Measurements from ENCODE around the gene CLEC4A.

CLEC4A gene

DNA sequence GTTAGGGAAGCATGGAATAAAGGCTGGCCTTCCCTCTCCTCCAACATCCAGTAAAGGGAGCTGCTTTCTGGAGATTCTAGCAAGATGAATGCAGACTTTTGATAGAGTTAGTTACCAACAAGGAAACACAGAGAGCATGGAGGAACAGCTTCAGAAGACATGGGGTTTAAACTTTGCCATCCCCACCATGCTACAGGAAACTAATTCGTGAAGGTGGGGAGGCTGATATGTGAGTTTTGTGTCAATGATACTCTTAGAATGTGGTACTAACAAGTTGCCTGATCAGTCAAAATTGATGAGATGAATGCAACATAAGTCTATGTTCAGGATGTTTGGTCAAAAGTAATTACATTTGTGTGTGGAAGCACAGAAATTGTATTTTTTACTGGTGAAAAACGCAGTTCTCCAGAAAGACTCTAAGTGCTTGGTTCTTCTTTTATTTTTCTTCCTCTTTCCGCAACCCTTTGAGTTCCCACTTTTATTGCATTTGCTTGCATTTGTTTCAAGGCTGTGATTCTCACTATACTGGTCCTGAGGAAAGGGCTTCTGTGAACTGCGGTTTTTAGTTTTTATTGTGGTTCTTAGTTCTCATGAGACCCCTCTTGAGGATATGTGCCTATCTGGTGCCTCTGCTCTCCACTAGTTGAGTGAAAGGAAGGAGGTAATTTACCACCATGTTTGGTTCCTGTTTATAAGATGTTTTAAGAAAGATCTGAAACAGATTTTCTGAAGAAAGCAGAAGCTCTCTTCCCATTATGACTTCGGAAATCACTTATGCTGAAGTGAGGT, at the start of gene CLEC4A:
CLEC4A (plus strand) TSS at position 494 of the 789 bp plus-strand sequence; CDS start at position 756, 262 bp downstream.
- H3K9me3 ChIP-seq (ENCODE audit: severe bottlenecking) = no peaks in the 10 kb centered on the region
- H3K36me3 ChIP-seq = no peaks in the 10 kb centered on the region
- H3K27ac ChIP-seq = no peak within 1 kb of the TSS
- H3K4me3 ChIP-seq (ENCODE audit: low read depth, low read length) = no peak within 1 kb of the TSS
- no peak for DNase-seq
- TF ChIP-seq, protein P1, sequence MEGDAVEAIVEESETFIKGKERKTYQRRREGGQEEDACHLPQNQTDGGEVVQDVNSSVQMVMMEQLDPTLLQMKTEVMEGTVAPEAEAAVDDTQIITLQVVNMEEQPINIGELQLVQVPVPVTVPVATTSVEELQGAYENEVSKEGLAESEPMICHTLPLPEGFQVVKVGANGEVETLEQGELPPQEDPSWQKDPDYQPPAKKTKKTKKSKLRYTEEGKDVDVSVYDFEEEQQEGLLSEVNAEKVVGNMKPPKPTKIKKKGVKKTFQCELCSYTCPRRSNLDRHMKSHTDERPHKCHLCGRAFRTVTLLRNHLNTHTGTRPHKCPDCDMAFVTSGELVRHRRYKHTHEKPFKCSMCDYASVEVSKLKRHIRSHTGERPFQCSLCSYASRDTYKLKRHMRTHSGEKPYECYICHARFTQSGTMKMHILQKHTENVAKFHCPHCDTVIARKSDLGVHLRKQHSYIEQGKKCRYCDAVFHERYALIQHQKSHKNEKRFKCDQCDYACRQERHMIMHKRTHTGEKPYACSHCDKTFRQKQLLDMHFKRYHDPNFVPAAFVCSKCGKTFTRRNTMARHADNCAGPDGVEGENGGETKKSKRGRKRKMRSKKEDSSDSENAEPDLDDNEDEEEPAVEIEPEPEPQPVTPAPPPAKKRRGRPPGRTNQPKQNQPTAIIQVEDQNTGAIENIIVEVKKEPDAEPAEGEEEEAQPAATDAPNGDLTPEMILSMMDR (IDR thresholded peaks at IDR 0.05; ENCODE audit: low read depth, low read length) = no peak
- no peaks in the 10 kb centered on the region for H3K27me3 ChIP-seq (ENCODE audit: insufficient read depth, low read depth, severe bottlenecking)

DNA sequence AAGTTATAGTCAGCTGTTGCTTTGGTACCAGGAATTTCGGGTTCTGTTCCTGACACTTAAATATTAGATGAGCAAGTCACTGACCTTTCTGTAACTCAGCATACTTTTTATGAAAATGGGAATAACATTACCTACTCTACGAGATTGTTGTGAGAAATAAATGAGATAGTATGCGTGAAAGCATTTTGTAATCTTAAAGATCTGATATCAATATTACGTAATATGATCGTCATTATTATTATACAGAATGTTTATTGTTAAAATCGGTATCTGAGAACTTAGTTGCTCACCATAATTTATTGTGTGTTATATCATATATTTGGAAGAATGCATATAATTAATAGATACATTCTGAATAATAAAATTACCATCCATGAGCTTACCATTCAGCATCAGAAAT, 47.5 kb upstream of the CLEC4A start:
- no peaks in the 10 kb centered on the region for H3K36me3 ChIP-seq
- no peak overlapping the region for H3K4me3 ChIP-seq (ENCODE audit: low read depth, low read length)
- no peaks in the 10 kb centered on the region for H3K27me3 ChIP-seq (ENCODE audit: insufficient read depth, low read depth, severe bottlenecking)
- TF ChIP-seq, protein P1 (IDR thresholded peaks at IDR 0.05; ENCODE audit: low read depth, low read length) = no peak
- H3K27ac ChIP-seq = no peak overlapping the region
- no peaks in the 10 kb centered on the region for H3K9me3 ChIP-seq (ENCODE audit: severe bottlenecking)
- DNase-seq = no peak

GRCh38 chr12:8076366-8076765, 47.1 kb upstream of the CLEC4A start:
- Histone ChIP-seq H3K27ac (no peak overlapping the region), H3K4me3 (ENCODE audit: low read depth, low read length) (no peak overlapping the region), H3K9me3 (ENCODE audit: severe bottlenecking) (no peaks in the 10 kb centered on the region), H3K36me3 (no peaks in the 10 kb centered on the region), H3K27me3 (ENCODE audit: insufficient read depth, low read depth, severe bottlenecking) (no peaks in the 10 kb centered on the region)
- DNase-seq = no peak
- TF ChIP-seq, protein P1 (IDR thresholded peaks at IDR 0.05; ENCODE audit: low read depth, low read length) = no peak

DNA sequence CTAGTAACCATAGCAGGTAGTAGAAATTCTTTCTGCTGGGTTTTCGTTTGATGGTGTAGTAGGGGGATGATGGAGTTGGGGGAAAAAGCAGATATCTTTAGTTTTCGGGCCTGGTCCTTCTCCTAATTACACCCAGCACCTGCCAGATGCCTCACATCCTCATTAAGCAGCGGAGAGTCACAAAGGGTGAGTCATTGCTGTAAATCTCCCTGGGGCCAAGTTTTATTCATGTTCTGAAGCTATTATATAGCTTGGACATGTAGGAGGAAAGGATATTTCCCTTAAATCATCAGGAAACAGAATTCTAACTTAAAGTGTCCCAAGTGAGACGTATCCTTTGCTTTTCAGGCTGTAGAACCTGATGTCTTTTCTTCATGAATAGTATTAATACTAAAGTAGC, 46.2 kb upstream of the CLEC4A start:
- no peak overlapping the region for H3K27ac ChIP-seq
- TF ChIP-seq, protein P1 (IDR thresholded peaks at IDR 0.05; ENCODE audit: low read depth, low read length) = no peak
- H3K4me3 ChIP-seq (ENCODE audit: low read depth, low read length) = no peak overlapping the region
- no peaks in the 10 kb centered on the region for H3K27me3 ChIP-seq (ENCODE audit: insufficient read depth, low read depth, severe bottlenecking)
- no peaks in the 10 kb centered on the region for H3K9me3 ChIP-seq (ENCODE audit: severe bottlenecking)
- no peaks in the 10 kb centered on the region for H3K36me3 ChIP-seq
- no peak for DNase-seq

- DNase-seq = peak; percentile 64
- H3K4me3 ChIP-seq (ENCODE audit: low read depth, low read length) = no peak overlapping the region
- H3K9me3 ChIP-seq (ENCODE audit: severe bottlenecking) = no peaks in the 10 kb centered on the region
- TF ChIP-seq, protein P1 (IDR thresholded peaks at IDR 0.05; ENCODE audit: low read depth, low read length) = peak; percentile 42; the same call in 1 of the 2 replicates
- no peak overlapping the region for H3K27ac ChIP-seq
- no peaks in the 10 kb centered on the region for H3K36me3 ChIP-seq
- no peaks in the 10 kb centered on the region for H3K27me3 ChIP-seq (ENCODE audit: insufficient read depth, low read depth, severe bottlenecking)
Measured at GRCh38 chr12:8078398-8078797, 45.0 kb upstream of the CLEC4A start.

GRCh38 chr12:8078916-8079315, 44.5 kb upstream of the CLEC4A start:
- H3K27me3 ChIP-seq (ENCODE audit: insufficient read depth, low read depth, severe bottlenecking) = no peaks in the 10 kb centered on the region
- no peaks in the 10 kb centered on the region for H3K9me3 ChIP-seq (ENCODE audit: severe bottlenecking)
- H3K4me3 ChIP-seq (ENCODE audit: low read depth, low read length) = no peak overlapping the region
- no peak for DNase-seq
- TF ChIP-seq, protein P1 (IDR thresholded peaks at IDR 0.05; ENCODE audit: low read depth, low read length) = no peak
- H3K36me3 ChIP-seq = no peaks in the 10 kb centered on the region
- H3K27ac ChIP-seq = no peak overlapping the region
